BLaER1 treated with 17β-estradiol and CSF1 and Interleukin-3, amounts not matched to agents 10 nM and 100 nM (cell line): ENCODE data around the gene KRTAP12-3.
"Not testable (repeated sequence)": the region's sequence is repeated elsewhere in the genome, so short reads cannot be mapped to it uniquely, and the experiment has no call there.

Experiments
- H3K27ac ChIP-seq, 11 experiments: shearing (Covaris generic); formaldehyde crosslinking; 2 replicates each; pipeline ENCODE4 v1.8.1; 2022
- H3K27me3 ChIP-seq, 11 experiments: shearing (Covaris generic); formaldehyde crosslinking; 2 replicates each; pipeline ENCODE4 v1.8.1; 2022
- H3K36me3 ChIP-seq, 11 experiments: shearing (Covaris generic); formaldehyde crosslinking; 2 replicates each; pipeline ENCODE4 v1.8.1; 2022
- H3K4me1 ChIP-seq, 10 experiments: shearing (Covaris generic); formaldehyde crosslinking; 2 replicates each; pipeline ENCODE4 v1.8.1; 2022
- H3K4me2 ChIP-seq, 11 experiments: shearing (Covaris generic); formaldehyde crosslinking; 2 replicates each; pipeline ENCODE4 v1.8.1; 2022
- H3K4me3 ChIP-seq, 10 experiments: shearing (Covaris generic); formaldehyde crosslinking; 2 replicates each; pipeline ENCODE4 v1.8.1; 2022
- H3K9ac ChIP-seq, 11 experiments: shearing (Covaris generic); formaldehyde crosslinking; 2 replicates each; pipeline ENCODE4 v1.8.1; 2022
- H3K9me3 ChIP-seq, 11 experiments: shearing (Covaris generic); formaldehyde crosslinking; replicated peaks in 1 of 11; 2 replicates each; pipeline ENCODE4 v1.8.1; 2022
- H4K20me1 ChIP-seq, 11 experiments: shearing (Covaris generic); formaldehyde crosslinking; 2 replicates each; pipeline ENCODE4 v1.8.1; 2022
- Cebpa-rat ChIP-seq, 11 experiments: shearing (Covaris generic); IDR thresholded peaks; 2 replicates each; pipeline ENCODE4 v1.8.1; 2022

Gene KRTAP12-3

GRCh38 chr21:44654576-44655175 is 3.1 kb upstream of the KRTAP12-3 start, which contains the start of gene KRTAP12-4:
Gene KRTAP12-4, minus strand, starts transcription at chr21:44654659. Its CDS starts 45 bp downstream, at chr21:44654614.
- no peak within 1 kb of the TSS; a peak in 1 of 20 replicates for H3K4me3 ChIP-seq
- TF ChIP-seq Cebpa-rat (IDR thresholded peaks at IDR 0.05): no peak
- H3K4me2 ChIP-seq: peak within 1 kb of the TSS in 8 of 11 experiments; percentile 19 to 67 (median 53); a peak in 15 of 22 replicates
- H3K27me3 ChIP-seq: no peaks in the 10 kb centered on the region
- peaks cover 31 to 96% (median 68%) of the 10 kb centered on the region in 11 experiments for H3K9me3 ChIP-seq
- H3K4me1 ChIP-seq: peaks cover 28 to 73% (median 58%) of the 10 kb centered on the region in 10 experiments
- H3K36me3 ChIP-seq: peaks cover 0 to 5% (median 0%) of the 10 kb centered on the region in 11 experiments; a peak in 2 of 22 replicates
- H3K9ac ChIP-seq: no peak within 1 kb of the TSS
- no peaks in the 10 kb centered on the region for H4K20me1 ChIP-seq
- peak within 1 kb of the TSS in 5 of 11 experiments; percentile 2 to 43 (median 24); a peak in 6 of 22 replicates for H3K27ac ChIP-seq

DNA sequence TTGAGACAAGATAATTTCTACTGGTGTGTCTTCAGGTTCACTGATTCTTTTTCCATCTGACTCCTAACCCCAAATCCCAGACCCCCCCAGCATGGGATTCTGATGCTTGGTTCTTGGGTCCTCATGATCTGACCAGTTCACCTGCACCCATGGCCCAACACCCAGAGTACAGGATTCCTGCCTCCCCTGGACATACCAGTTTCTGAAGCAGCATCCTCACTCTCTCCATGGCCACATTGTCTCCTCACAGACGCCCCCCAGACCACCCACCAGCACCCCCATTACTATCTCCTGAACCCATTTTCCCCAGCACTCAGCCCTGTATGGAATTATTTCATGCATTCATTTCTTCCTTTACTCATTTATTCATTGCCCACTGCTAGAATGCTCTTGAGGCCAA is 864 bp upstream of the KRTAP12-3 start:
- H3K27ac ChIP-seq: peak overlapping the region in 9 of 11 experiments; percentile 10 to 70 (median 65); a peak in 13 of 22 replicates
- H3K4me3 ChIP-seq: peak overlapping the region in 1 of 10 experiments; percentile 22; a peak in 1 of 20 replicates
- peaks cover 29 to 59% (median 49%) of the 10 kb centered on the region in 10 experiments for H3K4me1 ChIP-seq
- no peak overlapping the region for H3K9ac ChIP-seq
- no peaks in the 10 kb centered on the region for H4K20me1 ChIP-seq
- peaks cover 30 to 88% (median 59%) of the 10 kb centered on the region in 11 experiments for H3K9me3 ChIP-seq
- no peak for TF ChIP-seq Cebpa-rat (IDR thresholded peaks at IDR 0.05)
- peaks cover 0 to 5% (median 0%) of the 10 kb centered on the region in 11 experiments; a peak in 2 of 22 replicates for H3K36me3 ChIP-seq
- peak overlapping the region; percentile 59 to 89 (median 68); a peak in 21 of 22 replicates for H3K4me2 ChIP-seq
- H3K27me3 ChIP-seq: no peaks in the 10 kb centered on the region

- 0 out of 20 replicates have a peak overlapping the region, but pooled peaks of 2 of the 10 experiments have one; percentile 6 to 19 for H3K4me3 ChIP-seq
- H3K4me2 ChIP-seq: peak overlapping the region; percentile 59 to 89 (median 68)
- TF ChIP-seq Cebpa-rat (IDR thresholded peaks at IDR 0.05): peak in 4 of 11 experiments; percentile 18 to 57 (median 28); a peak in 3 of 22 replicates
- peak overlapping the region in 5 of 11 experiments; percentile 4 to 47 (median 35); a peak in 6 of 22 replicates for H3K9ac ChIP-seq
- no peaks in the 10 kb centered on the region for H3K27me3 ChIP-seq
- H3K36me3 ChIP-seq: peaks cover 0 to 5% (median 0%) of the 10 kb centered on the region in 11 experiments; a peak in 2 of 22 replicates
- peaks cover 34 to 72% (median 47%) of the 10 kb centered on the region in 11 experiments for H3K9me3 ChIP-seq
- H3K4me1 ChIP-seq: peaks cover 29 to 44% (median 42%) of the 10 kb centered on the region in 10 experiments
- H3K27ac ChIP-seq: peak overlapping the region in 10 of 11 experiments; percentile 29 to 70 (median 64); a peak in 17 of 22 replicates
- no peaks in the 10 kb centered on the region for H4K20me1 ChIP-seq
Observed at GRCh38 chr21:44658541-44658910, 794 bp downstream of the KRTAP12-3 start.

- Histone ChIP-seq H3K27me3 (no peaks in the 10 kb centered on the region), H3K4me1 (peaks cover 29 to 39% (median 37%) of the 10 kb centered on the region in 10 experiments)
Observed at GRCh38 chr21:44658913-44659595, 1.3 kb downstream of the KRTAP12-3 start.

GRCh38 chr21:44661567-44661966 is 3.8 kb downstream of the KRTAP12-3 start:
- H3K27ac ChIP-seq, H3K27me3 ChIP-seq, H4K20me1 ChIP-seq, H3K9ac ChIP-seq, H3K4me3 ChIP-seq, H3K36me3 ChIP-seq, H3K4me2 ChIP-seq: not testable (repeated sequence)
- Histone ChIP-seq H3K9me3 (peaks cover 18 to 41% (median 27%) of the 10 kb centered on the region in 11 experiments), H3K4me1 (peaks cover 26 to 30% (median 29%) of the 10 kb centered on the region in 10 experiments)

More at GRCh38 chr21:44658913-44659595, 1.3 kb downstream of the KRTAP12-3 start:
- TF ChIP-seq Cebpa-rat (IDR thresholded peaks at IDR 0.05): peak in 1 of 11 experiments; percentile 7; a peak in 1 of 22 replicates
- Histone ChIP-seq H3K36me3 (peaks cover 0 to 5% (median 0%) of the 10 kb centered on the region in 11 experiments; a peak in 2 of 22 replicates), H4K20me1 (no peaks in the 10 kb centered on the region), H3K4me3 (0 out of 20 replicates have a peak overlapping the region, but pooled peaks of 1 of the 10 experiments have one; percentile 6), H3K27ac (peak overlapping the region in 10 of 11 experiments; percentile 29 to 70 (median 64); a peak in 16 of 22 replicates), H3K4me2 (peak overlapping the region; percentile 59 to 89 (median 68)), H3K9ac (peak overlapping the region in 5 of 11 experiments; percentile 1 to 35 (median 23); a peak in 5 of 22 replicates), H3K9me3 (peaks cover 36 to 67% (median 46%) of the 10 kb centered on the region in 11 experiments)

GRCh38 chr21:44664691-44665090 is 7.0 kb downstream of the KRTAP12-3 start:
- no peaks in the 10 kb centered on the region for H3K36me3 ChIP-seq
- peaks cover 18 to 46% (median 29%) of the 10 kb centered on the region in 11 experiments for H3K9me3 ChIP-seq
- peaks cover 0 to under 1% (median 0%) of the 10 kb centered on the region in 10 experiments; a peak in 3 of 20 replicates for H3K4me1 ChIP-seq
- no peaks in the 10 kb centered on the region for H4K20me1 ChIP-seq
- no peaks in the 10 kb centered on the region for H3K27me3 ChIP-seq
- no peak overlapping the region for H3K27ac ChIP-seq
- H3K4me2 ChIP-seq: no peak overlapping the region
- TF ChIP-seq Cebpa-rat (IDR thresholded peaks at IDR 0.05): no peak
- H3K4me3 ChIP-seq: no peak overlapping the region
- H3K9ac ChIP-seq: no peak overlapping the region

- Histone ChIP-seq H3K27me3 (no peaks in the 10 kb centered on the region), H3K4me1 (no peaks in the 10 kb centered on the region), H3K4me2 (no peak within 1 kb of the TSS), H3K9me3 (peaks cover 35 to 65% (median 46%) of the 10 kb centered on the region in 11 experiments), H3K27ac (no peak within 1 kb of the TSS), H3K36me3 (0 out of 22 replicates have a peak, but pooled peaks cover 0 to 5% (median 0%) of the 10 kb centered on the region in 11 experiments), H3K4me3 (no peak within 1 kb of the TSS), H3K9ac (no peak within 1 kb of the TSS), H4K20me1 (no peaks in the 10 kb centered on the region)
- TF ChIP-seq Cebpa-rat (IDR thresholded peaks at IDR 0.05): no peak
Observed at GRCh38 chr21:44666401-44667320, 8.9 kb downstream of the KRTAP12-3 start, which contains the start of gene KRTAP12-2. Gene KRTAP12-2, minus strand, starts transcription at chr21:44666927. Its CDS starts 41 bp downstream, at chr21:44666886.

GRCh38 chr21:44667612-44668011 is 9.9 kb downstream of the KRTAP12-3 start:
- Histone ChIP-seq H3K27me3 (no peaks in the 10 kb centered on the region), H3K4me2 (no peak overlapping the region), H3K9ac (no peak overlapping the region), H3K36me3 (0 out of 22 replicates have a peak, but pooled peaks cover 0 to 5% (median 0%) of the 10 kb centered on the region in 11 experiments), H3K27ac (no peak overlapping the region), H3K4me1 (no peaks in the 10 kb centered on the region), H3K4me3 (no peak overlapping the region), H3K9me3 (peaks cover 43 to 71% (median 54%) of the 10 kb centered on the region in 11 experiments), H4K20me1 (no peaks in the 10 kb centered on the region)
- TF ChIP-seq Cebpa-rat (IDR thresholded peaks at IDR 0.05): no peak
